Esophagus muscularis mucosa (tissue), 4 donors: ENCODE measurements around the gene HSDL1. TPM values are rescaled to one million over a fixed set of nuclear protein-coding genes. Genes with fewer than 3 reads are reported as not detected.

Source experiments
- DNase-seq: peaks from one replicate; pipeline ENCODE4 v3.0.0-alpha.2; 2017; ENCODE audit errors: extremely low spot score
- H3K27ac ChIP-seq, 4 donors: fragments of 200-600 bp; sonication (generic); replicated peaks in 1 of 4; 1 replicate in 3 of 4; 2 replicates in 1 of 4; pipeline ENCODE4 v1.5.1; 2016 to 2019; ENCODE audit warnings: mild to moderate bottlenecking in 1 of 4
- H3K27me3 ChIP-seq, 4 donors: fragments of 200-600 bp; sonication (generic); one replicate each; pipeline versions ENCODE4 v1.5.1 to v1.6.0; 2016 to 2019
- H3K36me3 ChIP-seq, 4 donors: fragments of 200-600 bp; sonication (generic); one replicate each; pipeline ENCODE4 v1.5.1; 2016 to 2019
- H3K4me1 ChIP-seq, 4 donors: fragments of 200-600 bp; sonication (generic); one replicate each; pipeline ENCODE4 v1.5.1; 2016 to 2019
- H3K4me3 ChIP-seq, 4 donors: fragments of 200-600 bp; sonication (generic); 1 replicate in 2 of 4; 2 replicates in 2 of 4; pipeline ENCODE4 v1.5.1; 2016 to 2019; ENCODE audit warnings: mild to moderate bottlenecking in 4 of 4, moderate library complexity in 1 of 4
- H3K9me3 ChIP-seq, 4 donors: fragments of 200-600 bp; sonication (generic); 1 replicate in 3 of 4; 2 replicates in 1 of 4; pipeline ENCODE4 v1.5.1; 2016 to 2019
- CTCF ChIP-seq, 3 experiments: fragments of 200-600 bp in 2 of 3; fragments of 450-650 bp in 1 of 3; sonication (generic) in 2 of 3; IDR thresholded peaks; one replicate each; pipeline ENCODE4 v1.5.1; 2017 to 2019; ENCODE audit warnings: antibody characterized with exemption in 3 of 3, mild to moderate bottlenecking in 2 of 3, moderate library complexity in 1 of 3
- EP300 ChIP-seq: sonication (generic); formaldehyde crosslinking; IDR thresholded peaks from one replicate; pipeline ENCODE4 v1.6.1; 2017; ENCODE audit warnings: antibody characterized with exemption
- POLR2A ChIP-seq: fragments of 450-650 bp; IDR thresholded peaks from one replicate; pipeline ENCODE4 v1.6.1; 2017; ENCODE audit warnings: antibody characterized with exemption, moderate library complexity, mild to moderate bottlenecking, low read depth
- POLR2AphosphoS5 ChIP-seq, 2 donors: sonication (generic); formaldehyde crosslinking; IDR thresholded peaks; one replicate each; pipeline ENCODE4 v1.6.1; 2017; ENCODE audit warnings: antibody characterized with exemption in 2 of 2
- WGBS: methylation state at CpG from one replicate; pipeline ENCODE4 v1.1.5; 2018; 5-methylcytosine and 5-hydroxymethylcytosine counted together
- intact Hi-C: fragments of 100-400 bp; cut with DNase I; formaldehyde crosslinking; loops from one replicate; pipeline ENCODE4 v1.15.1; 2023
- total RNA-seq, 4 donors: library from RNA; depleted of rRNA; stranded (reverse); fragments of >200 nt; gene quantifications; one replicate each; pipeline versions ENCODE4 v1.1.0 to v1.2.1, GENCODE V29; 2016

The HSDL1 gene
- total RNA-seq, 4 donors from 2014 or later, result 7.1 to 14.6 (median 11.4) TPM

GRCh38 chr16:84075376-84075775 lies 69.6 kb downstream of the HSDL1 start:
- H3K4me3 ChIP-seq, result no peak overlapping the region
- TF ChIP-seq EP300 (no peak), CTCF (IDR thresholded peaks at IDR 0.05) (no peak), POLR2A (no peak), POLR2AphosphoS5 (IDR thresholded peaks at IDR 0.05) (no peak)
- H3K27ac ChIP-seq, result no peak overlapping the region
- no peaks in the 10 kb centered on the region for H3K27me3 ChIP-seq
- WGBS, result 89% methylated on average over 11 of the region's 11 CpGs
- H3K9me3 ChIP-seq, result no peaks in the 10 kb centered on the region
- no peak for DNase-seq
- intact Hi-C loops, result no loop called here
- H3K36me3 ChIP-seq, result peaks cover 28 to 100% (median 83%) of the 10 kb centered on the region in 4 donors
- peaks cover 0 to 6% (median 2%) of the 10 kb centered on the region in 4 donors for H3K4me1 ChIP-seq

- intact Hi-C loops, result no loop called here
- Histone ChIP-seq H3K27me3 (no peaks in the 10 kb centered on the region), H3K27ac (no peak overlapping the region), H3K4me1 (peaks cover 0 to 2% (median under 1%) of the 10 kb centered on the region in 4 donors), H3K36me3 (peaks cover 33 to 100% (median 83%) of the 10 kb centered on the region in 4 donors), H3K9me3 (no peaks in the 10 kb centered on the region), H3K4me3 (no peak overlapping the region)
- 81% methylated on average over 3 of the region's 3 CpGs for WGBS
- no peak for DNase-seq
- TF ChIP-seq POLR2AphosphoS5 (IDR thresholded peaks at IDR 0.05) (no peak), EP300 (no peak), CTCF (IDR thresholded peaks at IDR 0.05) (no peak), POLR2A (no peak)
Observed at GRCh38 chr16:84074721-84075120, 70.3 kb downstream of the HSDL1 start.

Other genes with a start within 250 kb of the HSDL1 start
- 10 to 100 TPM in 2 of 4 donors, 1 to 10 TPM in 2; 9.6 to 15.8 (median 12.3) TPM for gene MLYCD, start 246.1 kb downstream of the HSDL1 start, total RNA-seq
- 10 to 100 TPM in 3 of 4 donors, 1 to 10 TPM in 1; 7.1 to 17.6 (median 13.8) TPM for gene OSGIN1, start 191.9 kb downstream of the HSDL1 start, total RNA-seq
- not detected for gene NECAB2, start 176.9 kb downstream of the HSDL1 start, total RNA-seq
- not detected for gene SLC38A8, start 102.4 kb downstream of the HSDL1 start, total RNA-seq
- gene MBTPS1, start 28.2 kb downstream of the HSDL1 start, total RNA-seq, result 10 to 100 TPM; 72.4 to 86.6 (median 82.6) TPM
- under 1 TPM in 2 of 4 donors, not detected in 2; 0.66 to 0.78 TPM for gene DNAAF1, start 131 bp upstream of the HSDL1 start, total RNA-seq
- gene TAF1C, start 41.9 kb upstream of the HSDL1 start, total RNA-seq, result 10 to 100 TPM; 15.6 to 39.6 (median 21.8) TPM
- under 1 TPM in 3 of 4 donors, not detected in 1; 0.42 to 0.83 (median 0.80) TPM for gene ADAD2, start 46.0 kb upstream of the HSDL1 start, total RNA-seq
- not detected for gene KCNG4, start 94.8 kb upstream of the HSDL1 start, total RNA-seq
- 10 to 100 TPM in 2 of 4 donors, 1 to 10 TPM in 2; 4.6 to 29.9 (median 15.6) TPM for gene WFDC1, start 149.7 kb upstream of the HSDL1 start, total RNA-seq
- under 1 TPM in 1 of 4 donors, not detected in 3; 0.86 TPM for gene ATP2C2, start 223.4 kb upstream of the HSDL1 start, total RNA-seq